H9 (cell line): ENCODE results near the gene KCTD21. TPM values are rescaled to one million over a fixed set of nuclear protein-coding genes. Genes with fewer than 3 reads are reported as not detected.

Source experiments
- DNase-seq: peaks from one replicate; pipeline ENCODE4 v3.0.0-alpha.2; 2017
- H2AFZ ChIP-seq: one replicate; pipeline ENCODE4 v1.6.1; 2013; ENCODE audit warnings: mild to moderate bottlenecking, low read length, control low read depth, moderate library complexity
- H2AK5ac ChIP-seq: 2 replicates; pipeline ENCODE4 v1.6.1; 2013; ENCODE audit warnings: low read length, control low read depth, mixed read lengths; ENCODE audit not compliant: insufficient read length
- H2BK120ac ChIP-seq: one replicate; pipeline ENCODE4 v1.6.1; 2013; ENCODE audit warnings: low read depth, mild to moderate bottlenecking, low read length, control low read depth, inconsistent platforms; ENCODE audit not compliant: poor library complexity, severe bottlenecking
- H2BK12ac ChIP-seq: 2 replicates; pipeline ENCODE4 v1.6.1; 2013; ENCODE audit warnings: low read length, control low read depth, mixed read lengths, low read depth; ENCODE audit not compliant: insufficient read length
- H2BK15ac ChIP-seq: 2 replicates; pipeline ENCODE4 v1.6.1; 2013; ENCODE audit warnings: low read depth, low read length, control low read depth
- H2BK20ac ChIP-seq: one replicate; pipeline ENCODE4 v1.6.1; 2013; ENCODE audit warnings: low read depth, mild to moderate bottlenecking, low read length, control low read depth, inconsistent platforms; ENCODE audit not compliant: poor library complexity, severe bottlenecking
- H2BK5ac ChIP-seq: 2 replicates; pipeline ENCODE4 v1.6.1; 2013; ENCODE audit warnings: low read length, control low read depth, mixed read lengths; ENCODE audit not compliant: insufficient read length
- H3K14ac ChIP-seq: 2 replicates; pipeline ENCODE4 v1.6.1; 2013; ENCODE audit warnings: low read length, control low read depth; ENCODE audit not compliant: insufficient read depth
- H3K18ac ChIP-seq: 2 replicates; pipeline ENCODE4 v1.6.1; 2013; ENCODE audit warnings: low read depth, mild to moderate bottlenecking, mixed read lengths, low read length, control low read depth; ENCODE audit not compliant: insufficient read length
- H3K23ac ChIP-seq: 2 replicates; pipeline ENCODE4 v1.6.1; 2013; ENCODE audit warnings: low read length, control low read depth, mixed read lengths, low read depth; ENCODE audit not compliant: insufficient read length
- H3K23me2 ChIP-seq: 2 replicates; pipeline ENCODE4 v1.6.1; 2013; ENCODE audit warnings: low read depth, mild to moderate bottlenecking, mixed read lengths, low read length, control low read depth; ENCODE audit not compliant: insufficient read length, poor library complexity, severe bottlenecking
- H3K27ac ChIP-seq: 2 replicates; pipeline ENCODE4 v1.5.1; 2013; ENCODE audit warnings: low read length, control low read depth, mixed read lengths, low read depth; ENCODE audit not compliant: insufficient read length
- H3K27me3 ChIP-seq: 2 replicates; pipeline ENCODE4 v1.6.1; 2013; ENCODE audit warnings: low read length, control low read depth, inconsistent platforms; ENCODE audit not compliant: insufficient read depth
- H3K4ac ChIP-seq: 2 replicates; pipeline ENCODE4 v1.6.1; 2013; ENCODE audit warnings: low read depth, mild to moderate bottlenecking, control low read depth, inconsistent platforms, low read length, moderate library complexity
- H3K4me1 ChIP-seq: 2 replicates; pipeline ENCODE4 v1.6.1; 2013; ENCODE audit warnings: low read length, control low read depth, inconsistent platforms; ENCODE audit not compliant: insufficient read depth
- H3K4me2 ChIP-seq: 2 replicates; pipeline ENCODE4 v1.6.1; 2013; ENCODE audit warnings: low read length, control low read depth, mixed read lengths; ENCODE audit not compliant: insufficient read length, insufficient read depth
- H3K56ac ChIP-seq: 2 replicates; pipeline ENCODE4 v1.6.1; 2013; ENCODE audit warnings: low read depth, mild to moderate bottlenecking, mixed read lengths, low read length, control low read depth; ENCODE audit not compliant: insufficient read length
- H3K79me1 ChIP-seq: 2 replicates; pipeline ENCODE4 v1.6.1; 2013; ENCODE audit warnings: low read depth, mild to moderate bottlenecking, moderate library complexity, low read length, control low read depth, inconsistent platforms; ENCODE audit not compliant: insufficient read depth, poor library complexity, severe bottlenecking
- H3K79me2 ChIP-seq: 2 replicates; pipeline ENCODE4 v1.6.1; 2013; ENCODE audit warnings: low read length, control low read depth, inconsistent platforms; ENCODE audit not compliant: insufficient read depth
- H3K9ac ChIP-seq: 2 replicates; pipeline ENCODE4 v1.6.1; 2013; ENCODE audit warnings: low read length, control low read depth, mixed read lengths; ENCODE audit not compliant: insufficient read length; ENCODE audit errors: extremely low read depth
- H3K9me3 ChIP-seq: one replicate; pipeline ENCODE4 v1.6.1; 2013; ENCODE audit warnings: low read depth, low read length, inconsistent platforms; ENCODE audit not compliant: control insufficient read depth
- H3T11ph ChIP-seq: one replicate; pipeline ENCODE4 v1.6.1; 2013; ENCODE audit warnings: mild to moderate bottlenecking, low read length, control low read depth, inconsistent platforms
- H4K20me1 ChIP-seq: one replicate; pipeline ENCODE4 v1.6.1; 2013; ENCODE audit not compliant: control insufficient read depth, insufficient read length, insufficient read depth
- H4K5ac ChIP-seq: 2 replicates; pipeline ENCODE4 v1.6.1; 2013; ENCODE audit warnings: low read depth, mild to moderate bottlenecking, mixed read lengths, low read length, control low read depth; ENCODE audit not compliant: insufficient read length
- H4K8ac ChIP-seq: replicated peaks from 2 replicates; pipeline ENCODE4 v1.6.1; 2013; ENCODE audit warnings: low read length, control low read depth, mixed read lengths, low read depth; ENCODE audit not compliant: insufficient read length
- H4K91ac ChIP-seq: 2 replicates; pipeline ENCODE4 v1.6.1; 2013; ENCODE audit warnings: low read depth, mild to moderate bottlenecking, moderate library complexity, mixed read lengths, low read length, control low read depth; ENCODE audit not compliant: insufficient read length
- H3K27ac Mint-ChIP-seq, 3 experiments: 2 replicates in 2 of 3; 3 replicates in 1 of 3; pipeline ENCODE4 v1.8.0; 2020 to 2021; ENCODE audit warnings: mixed read lengths in 3 of 3, mild to moderate bottlenecking in 1 of 3, moderate library complexity in 1 of 3
- H3K27me3 Mint-ChIP-seq: 2 replicates; pipeline ENCODE4 v1.8.0; 2021; ENCODE audit warnings: low read depth, mild to moderate bottlenecking, moderate library complexity, mixed read lengths
- H3K36me3 Mint-ChIP-seq, 3 experiments: 2 replicates in 2 of 3; 3 replicates in 1 of 3; pipeline ENCODE4 v1.8.0; 2020 to 2021; ENCODE audit warnings: low read depth in 3 of 3, mixed read lengths in 3 of 3; ENCODE audit not compliant: insufficient read depth in 1 of 3
- H3K4me1 Mint-ChIP-seq, 2 experiments: 2 replicates each; pipeline ENCODE4 v1.8.0; 2020; ENCODE audit warnings: mixed read lengths in 2 of 2
- H3K4me3 Mint-ChIP-seq, 2 experiments: 2 replicates in 1 of 2; 3 replicates in 1 of 2; pipeline ENCODE4 v1.8.0; 2020 to 2021; ENCODE audit warnings: mild to moderate bottlenecking in 2 of 2, mixed read lengths in 2 of 2, moderate library complexity in 1 of 2
- H3K9me3 Mint-ChIP-seq, 2 experiments: 2 replicates in 1 of 2; 3 replicates in 1 of 2; pipeline ENCODE4 v1.8.0; 2020; ENCODE audit warnings: mild to moderate bottlenecking in 2 of 2, mixed read lengths in 2 of 2, moderate library complexity in 1 of 2
- CTCF ChIP-seq: fragments of 200-600 bp; sonication (generic); conservative IDR thresholded peaks from 3 replicates; pipeline ENCODE4 v1.8.0; 2021; ENCODE audit warnings: antibody characterized with exemption, mild to moderate bottlenecking
- WGBS: extraction: QIAGEN DNeasy Blood & Tissue Kit; methylation state at CpG from one replicate; pipeline ENCODE4 v1.1.7; 2013; ENCODE audit warnings: missing lambda C conversion rate, low lambda C conversion rate, mixed read lengths; ENCODE audit not compliant: insufficient read length; ENCODE audit errors: extremely low coverage; 5-methylcytosine and 5-hydroxymethylcytosine counted together
- total RNA-seq: library from RNA; stranded (reverse); gene quantifications from 2 replicates; pipeline ENCODE4 v1.2.1, GENCODE V29; 2021

Gene KCTD21
- total RNA-seq, 1 experiment from 2014 or later, result 4.0 TPM

GRCh38 chr11:78214331-78215194 lies 26.1 kb upstream of the KCTD21 start:
- Mint-ChIP-seq H3K4me1 (no peaks in the 10 kb centered on the region), H3K4me3 (no peak overlapping the region), H3K27me3 (no peaks in the 10 kb centered on the region), H3K9me3 (no peaks in the 10 kb centered on the region), H3K36me3 (peaks cover 11 to 22% (median 20%) of the 10 kb centered on the region in 3 experiments), H3K27ac (peak overlapping the region in 1 of 3 experiments; percentile 74; a peak in 2 of 7 replicates)
- Histone ChIP-seq H3K27ac (no peak overlapping the region), H3K23me2 (no peaks in the 10 kb centered on the region), H4K5ac (no peak overlapping the region), H2BK15ac (no peak overlapping the region), H3K14ac (no peak overlapping the region), H3K18ac (no peak overlapping the region), H3K4me1 (no peaks in the 10 kb centered on the region), H2BK120ac (no peak overlapping the region), H3K4ac (no peak overlapping the region), H4K8ac (no peak overlapping the region), H3K79me2 (no peaks in the 10 kb centered on the region), H2BK5ac (no peak overlapping the region), H2BK20ac (no peak overlapping the region), H3K23ac (no peak overlapping the region), H2AK5ac (no peak overlapping the region), H2BK12ac (no peak overlapping the region), H4K20me1 (no peaks in the 10 kb centered on the region), H3K79me1 (no peaks in the 10 kb centered on the region), H3K27me3 (no peaks in the 10 kb centered on the region), H3T11ph (no peak overlapping the region), H3K4me2 (no peak overlapping the region), H3K9me3 (no peaks in the 10 kb centered on the region), H3K9ac (no peak overlapping the region), H3K56ac (no peak overlapping the region), H2AFZ (no peak overlapping the region), H4K91ac (no peak overlapping the region)
- no peak for DNase-seq
- no CpG with 5 or more reads among the region's 12 CpGs for WGBS
- TF ChIP-seq CTCF, result no peak
